Osteocyte (in vitro differentiated cells): Measurements from ENCODE around the gene TBRG4. TPM values are rescaled to one million over a fixed set of nuclear protein-coding genes. Genes with fewer than 3 reads are reported as not detected.
A peak's percentile ranks its signal among the peaks of the same experiment; 100 is the strongest.

Experiments
- DNase-seq: peaks from one replicate; pipeline ENCODE4 v3.0.0; 2021; ENCODE audit warnings: mixed read lengths; ENCODE audit not compliant: unreplicated experiment; ENCODE audit errors: extremely low spot score
- H3K27ac Mint-ChIP-seq: one replicate; pipeline ENCODE4 v1.8.0; 2021; ENCODE audit warnings: mild to moderate bottlenecking, mixed read lengths; ENCODE audit not compliant: unreplicated experiment
- H3K27me3 Mint-ChIP-seq: one replicate; pipeline ENCODE4 v1.8.0; 2021; ENCODE audit warnings: mixed read lengths; ENCODE audit not compliant: unreplicated experiment
- H3K36me3 Mint-ChIP-seq: one replicate; pipeline ENCODE4 v1.8.0; 2021; ENCODE audit warnings: mixed read lengths; ENCODE audit not compliant: unreplicated experiment
- H3K4me1 Mint-ChIP-seq: one replicate; pipeline ENCODE4 v1.8.0; 2021; ENCODE audit warnings: mixed read lengths; ENCODE audit not compliant: unreplicated experiment
- H3K4me3 Mint-ChIP-seq: one replicate; pipeline ENCODE4 v1.8.0; 2021; ENCODE audit warnings: mild to moderate bottlenecking, moderate library complexity, mixed read lengths; ENCODE audit not compliant: unreplicated experiment
- H3K9me3 Mint-ChIP-seq: one replicate; pipeline ENCODE4 v1.8.0; 2021; ENCODE audit warnings: mixed read lengths; ENCODE audit not compliant: unreplicated experiment
- total RNA-seq: library from RNA; stranded (reverse); gene quantifications from 2 replicates; pipeline ENCODE4 v1.2.1, GENCODE V29; 2021
- TF ChIP-seq, protein P1 (sequence below): fragments of 200-600 bp; sonication (generic); IDR thresholded peaks from 2 replicates; pipeline ENCODE4 v1.5.0; 2021; ENCODE audit warnings: antibody characterized with exemption, mild to moderate bottlenecking, moderate library complexity

TBRG4 gene
- total RNA-seq, 1 donor from 2014 or later: 54.9 TPM

DNA sequence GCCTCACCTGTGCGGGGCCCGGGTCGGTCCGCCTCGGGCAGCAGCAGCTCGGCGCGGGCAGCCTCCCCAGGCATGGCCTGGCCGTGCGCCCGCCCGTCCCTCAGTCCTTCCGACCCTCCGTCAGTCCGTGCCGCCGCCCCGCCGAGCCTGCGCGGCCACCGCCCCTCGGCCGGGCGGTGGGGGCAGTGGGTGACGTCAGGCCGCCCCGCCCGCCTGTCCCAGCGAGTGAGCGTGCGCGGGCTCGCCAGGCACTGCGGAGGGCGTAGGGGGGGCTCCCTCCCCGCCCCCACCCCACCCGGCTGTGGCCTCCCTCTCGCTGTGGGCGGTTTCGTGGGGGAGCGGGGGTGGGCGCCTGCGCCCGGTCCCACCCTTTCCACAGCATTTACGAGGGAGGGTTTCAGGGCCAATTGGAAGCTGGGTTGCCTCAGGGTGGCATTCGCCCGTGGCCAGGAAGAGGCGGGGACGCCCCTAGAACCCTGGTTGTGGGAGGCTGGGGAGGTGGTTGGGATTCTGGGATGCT is 22.6 kb downstream of the TBRG4 start, which contains the start of gene NACAD:
Gene NACAD, minus strand, starts transcription at position 149 of the 520 bp plus-strand sequence. Its CDS starts 75 bp downstream, at position 74.
- no peak for DNase-seq
- Mint-ChIP-seq H3K36me3 (no peaks in the 10 kb centered on the region), H3K4me3 (peak within 1 kb of the TSS; percentile 77), H3K27ac (no peak within 1 kb of the TSS), H3K4me1 (peaks cover 6% of the 10 kb centered on the region), H3K9me3 (no peaks in the 10 kb centered on the region), H3K27me3 (peaks cover 4% of the 10 kb centered on the region)
- TF ChIP-seq, protein P1, sequence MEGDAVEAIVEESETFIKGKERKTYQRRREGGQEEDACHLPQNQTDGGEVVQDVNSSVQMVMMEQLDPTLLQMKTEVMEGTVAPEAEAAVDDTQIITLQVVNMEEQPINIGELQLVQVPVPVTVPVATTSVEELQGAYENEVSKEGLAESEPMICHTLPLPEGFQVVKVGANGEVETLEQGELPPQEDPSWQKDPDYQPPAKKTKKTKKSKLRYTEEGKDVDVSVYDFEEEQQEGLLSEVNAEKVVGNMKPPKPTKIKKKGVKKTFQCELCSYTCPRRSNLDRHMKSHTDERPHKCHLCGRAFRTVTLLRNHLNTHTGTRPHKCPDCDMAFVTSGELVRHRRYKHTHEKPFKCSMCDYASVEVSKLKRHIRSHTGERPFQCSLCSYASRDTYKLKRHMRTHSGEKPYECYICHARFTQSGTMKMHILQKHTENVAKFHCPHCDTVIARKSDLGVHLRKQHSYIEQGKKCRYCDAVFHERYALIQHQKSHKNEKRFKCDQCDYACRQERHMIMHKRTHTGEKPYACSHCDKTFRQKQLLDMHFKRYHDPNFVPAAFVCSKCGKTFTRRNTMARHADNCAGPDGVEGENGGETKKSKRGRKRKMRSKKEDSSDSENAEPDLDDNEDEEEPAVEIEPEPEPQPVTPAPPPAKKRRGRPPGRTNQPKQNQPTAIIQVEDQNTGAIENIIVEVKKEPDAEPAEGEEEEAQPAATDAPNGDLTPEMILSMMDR: no peak

DNA sequence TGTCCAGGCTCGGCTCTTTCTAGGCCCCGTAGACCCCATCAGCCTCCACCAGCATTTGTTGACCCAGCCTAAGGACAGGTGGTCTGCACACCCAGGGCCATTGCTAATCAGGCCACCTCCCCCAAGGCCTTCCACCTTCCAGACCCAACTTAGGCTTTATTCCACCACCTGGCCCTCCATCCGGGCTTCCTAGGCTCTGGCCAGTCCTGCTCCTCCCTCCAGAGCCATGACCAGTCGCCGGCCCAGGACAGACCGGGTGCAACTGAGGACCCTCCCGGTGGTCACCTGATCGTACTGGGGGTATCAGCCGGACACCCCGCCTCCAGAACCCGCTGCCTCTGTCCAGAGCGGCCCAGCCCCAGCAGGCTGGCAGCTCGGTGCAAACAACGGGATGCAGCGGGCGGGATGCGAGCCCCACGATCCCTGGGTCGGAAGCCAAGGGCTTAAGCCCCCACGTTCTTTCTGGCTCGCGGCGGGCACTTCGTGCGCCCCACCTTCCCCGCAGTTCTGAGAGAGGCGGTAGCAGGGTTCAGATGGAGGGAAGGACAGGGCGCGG is 23.3 kb downstream of the TBRG4 start:
- DNase-seq: no peak
- H3K27me3 Mint-ChIP-seq: peaks cover 4% of the 10 kb centered on the region
- H3K36me3 Mint-ChIP-seq: no peaks in the 10 kb centered on the region
- peaks cover 6% of the 10 kb centered on the region for H3K4me1 Mint-ChIP-seq
- H3K27ac Mint-ChIP-seq: no peak overlapping the region
- H3K9me3 Mint-ChIP-seq: no peaks in the 10 kb centered on the region
- TF ChIP-seq, protein P1: no peak
- H3K4me3 Mint-ChIP-seq: peak overlapping the region; percentile 63

DNA sequence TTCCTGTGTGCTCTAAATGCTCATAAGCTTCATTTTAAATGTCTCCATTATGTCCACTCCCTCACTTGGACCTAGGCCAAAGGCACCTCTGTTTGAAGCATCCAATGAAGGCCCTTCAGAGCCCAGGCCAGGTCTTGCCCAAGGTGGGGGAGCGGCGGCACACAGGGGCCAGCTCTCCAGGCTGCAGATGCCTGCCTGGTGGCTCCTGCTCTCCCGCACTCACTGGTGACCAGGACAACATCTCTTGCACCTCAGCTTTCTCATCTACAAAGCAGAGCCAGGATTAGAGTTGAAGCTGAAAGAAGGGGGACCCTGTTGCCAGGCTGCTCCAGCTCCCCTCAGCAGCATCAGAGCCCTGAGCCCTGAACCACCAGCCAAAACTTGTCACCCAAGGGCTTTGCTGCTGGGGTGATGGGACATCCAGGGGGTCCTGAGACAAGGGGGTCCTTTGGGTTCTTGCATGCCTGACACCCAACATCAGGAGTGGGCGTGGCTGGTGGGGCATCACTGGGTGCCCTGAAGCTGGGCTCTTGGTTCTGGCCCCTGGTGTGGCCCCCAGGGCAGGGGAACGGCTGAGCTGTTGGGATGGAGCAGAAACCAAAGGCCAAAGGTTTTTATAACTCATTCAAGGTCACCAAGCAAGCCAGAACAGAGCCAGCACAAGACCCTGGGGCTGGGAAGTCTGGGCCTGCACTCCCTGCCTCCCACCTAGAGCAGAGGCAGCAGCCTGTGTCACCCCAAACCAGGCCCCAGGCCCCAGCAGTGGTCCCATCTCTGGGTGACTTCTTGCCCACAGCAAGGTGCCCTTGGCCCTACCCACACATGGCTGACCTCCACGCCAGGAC is 24.0 kb downstream of the TBRG4 start:
- peak overlapping the region; percentile 63 for H3K4me3 Mint-ChIP-seq
- H3K4me1 Mint-ChIP-seq: peaks cover 5% of the 10 kb centered on the region
- TF ChIP-seq, protein P1: no peak
- H3K27ac Mint-ChIP-seq: peak overlapping the region; percentile 34
- no peak for DNase-seq
- no peaks in the 10 kb centered on the region for H3K36me3 Mint-ChIP-seq
- H3K27me3 Mint-ChIP-seq: peaks cover 4% of the 10 kb centered on the region
- no peaks in the 10 kb centered on the region for H3K9me3 Mint-ChIP-seq

DNA sequence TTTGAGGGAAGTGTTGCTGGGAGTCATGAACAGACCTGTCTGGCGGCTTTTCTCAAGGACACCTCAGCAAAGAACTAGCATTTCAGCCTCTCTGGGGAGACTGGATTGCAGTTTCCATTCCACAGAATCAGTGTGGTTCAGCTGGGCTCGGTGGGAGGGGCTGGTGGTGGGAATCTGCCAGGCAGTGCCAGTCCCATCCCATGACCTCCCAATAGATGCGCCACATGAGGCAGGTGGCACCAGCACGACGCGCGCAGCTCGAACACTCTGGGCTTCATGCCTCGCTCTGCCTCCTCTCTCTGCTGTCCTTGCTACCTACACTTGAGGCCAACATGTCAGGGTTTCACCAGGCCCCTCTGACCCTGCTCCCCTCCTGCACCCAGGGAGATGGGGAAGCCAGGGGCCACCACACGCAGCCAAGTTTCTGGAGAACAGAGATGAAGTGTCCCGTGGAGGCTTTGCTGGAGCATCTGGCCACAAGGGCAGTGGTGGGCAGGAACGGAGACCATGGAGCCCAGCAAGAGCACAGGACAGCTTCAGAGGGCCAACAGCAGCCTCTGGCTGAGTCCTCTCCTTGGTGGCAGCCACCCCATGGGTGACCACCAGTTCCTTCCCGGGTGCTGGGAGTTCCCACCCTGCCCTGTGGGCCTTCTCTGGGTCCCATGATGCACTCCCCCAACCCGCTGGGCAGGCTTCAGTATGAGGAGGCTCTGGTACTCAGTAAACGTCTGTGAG is 25.0 kb downstream of the TBRG4 start:
- no peak overlapping the region for H3K4me3 Mint-ChIP-seq
- peaks cover 2% of the 10 kb centered on the region for H3K4me1 Mint-ChIP-seq
- DNase-seq: no peak
- H3K9me3 Mint-ChIP-seq: no peaks in the 10 kb centered on the region
- H3K36me3 Mint-ChIP-seq: no peaks in the 10 kb centered on the region
- H3K27ac Mint-ChIP-seq: no peak overlapping the region
- H3K27me3 Mint-ChIP-seq: peaks cover 4% of the 10 kb centered on the region
- TF ChIP-seq, protein P1: no peak
